Measurements from ENCODE around the gene LONP1.

The LONP1 gene

DNA sequence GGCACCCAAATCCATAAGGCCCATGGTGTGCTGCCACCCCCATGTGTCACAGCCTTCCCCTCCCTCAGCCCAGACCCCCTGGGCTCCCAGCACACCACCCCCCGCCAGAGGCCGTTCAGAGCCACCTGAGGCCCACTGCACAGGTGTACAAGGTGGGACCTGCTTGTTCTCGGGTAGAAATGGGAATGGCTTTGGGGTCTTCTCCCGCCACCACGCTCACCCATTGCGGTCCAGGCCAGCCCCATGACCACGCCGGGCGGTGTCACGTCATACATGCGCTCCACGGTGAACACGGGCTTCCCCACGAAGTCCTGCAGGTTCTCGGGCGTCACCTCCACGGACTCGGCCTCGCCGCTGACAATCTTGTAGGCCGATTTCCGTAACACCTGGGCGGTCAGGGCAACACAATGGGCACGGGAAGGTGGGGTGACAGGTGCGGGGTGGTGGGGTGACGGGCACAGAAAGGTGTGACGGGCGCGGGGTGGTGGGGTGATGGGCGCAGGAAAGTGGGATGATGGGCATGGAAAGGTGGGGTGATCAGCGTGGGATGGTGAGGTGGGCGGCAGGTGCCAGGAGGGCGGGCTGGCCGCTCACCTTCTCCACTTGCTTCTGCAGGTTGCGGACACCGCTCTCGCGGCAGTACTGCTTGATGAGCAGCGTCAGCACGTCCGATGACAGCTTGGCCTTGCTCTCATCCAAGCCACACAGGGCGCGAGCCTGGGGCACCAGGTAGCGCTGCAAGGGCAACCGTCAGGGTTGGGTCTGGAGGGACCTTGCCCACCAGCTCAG, 25.6 kb downstream of the LONP1 start:
- no peak for DNase-seq (ENCODE audit: extremely low read depth, low read depth)
- TF ChIP-seq, protein P1, sequence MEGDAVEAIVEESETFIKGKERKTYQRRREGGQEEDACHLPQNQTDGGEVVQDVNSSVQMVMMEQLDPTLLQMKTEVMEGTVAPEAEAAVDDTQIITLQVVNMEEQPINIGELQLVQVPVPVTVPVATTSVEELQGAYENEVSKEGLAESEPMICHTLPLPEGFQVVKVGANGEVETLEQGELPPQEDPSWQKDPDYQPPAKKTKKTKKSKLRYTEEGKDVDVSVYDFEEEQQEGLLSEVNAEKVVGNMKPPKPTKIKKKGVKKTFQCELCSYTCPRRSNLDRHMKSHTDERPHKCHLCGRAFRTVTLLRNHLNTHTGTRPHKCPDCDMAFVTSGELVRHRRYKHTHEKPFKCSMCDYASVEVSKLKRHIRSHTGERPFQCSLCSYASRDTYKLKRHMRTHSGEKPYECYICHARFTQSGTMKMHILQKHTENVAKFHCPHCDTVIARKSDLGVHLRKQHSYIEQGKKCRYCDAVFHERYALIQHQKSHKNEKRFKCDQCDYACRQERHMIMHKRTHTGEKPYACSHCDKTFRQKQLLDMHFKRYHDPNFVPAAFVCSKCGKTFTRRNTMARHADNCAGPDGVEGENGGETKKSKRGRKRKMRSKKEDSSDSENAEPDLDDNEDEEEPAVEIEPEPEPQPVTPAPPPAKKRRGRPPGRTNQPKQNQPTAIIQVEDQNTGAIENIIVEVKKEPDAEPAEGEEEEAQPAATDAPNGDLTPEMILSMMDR (IDR thresholded peaks at IDR 0.05; ENCODE audit: low read depth, low read length): no peak

DNA sequence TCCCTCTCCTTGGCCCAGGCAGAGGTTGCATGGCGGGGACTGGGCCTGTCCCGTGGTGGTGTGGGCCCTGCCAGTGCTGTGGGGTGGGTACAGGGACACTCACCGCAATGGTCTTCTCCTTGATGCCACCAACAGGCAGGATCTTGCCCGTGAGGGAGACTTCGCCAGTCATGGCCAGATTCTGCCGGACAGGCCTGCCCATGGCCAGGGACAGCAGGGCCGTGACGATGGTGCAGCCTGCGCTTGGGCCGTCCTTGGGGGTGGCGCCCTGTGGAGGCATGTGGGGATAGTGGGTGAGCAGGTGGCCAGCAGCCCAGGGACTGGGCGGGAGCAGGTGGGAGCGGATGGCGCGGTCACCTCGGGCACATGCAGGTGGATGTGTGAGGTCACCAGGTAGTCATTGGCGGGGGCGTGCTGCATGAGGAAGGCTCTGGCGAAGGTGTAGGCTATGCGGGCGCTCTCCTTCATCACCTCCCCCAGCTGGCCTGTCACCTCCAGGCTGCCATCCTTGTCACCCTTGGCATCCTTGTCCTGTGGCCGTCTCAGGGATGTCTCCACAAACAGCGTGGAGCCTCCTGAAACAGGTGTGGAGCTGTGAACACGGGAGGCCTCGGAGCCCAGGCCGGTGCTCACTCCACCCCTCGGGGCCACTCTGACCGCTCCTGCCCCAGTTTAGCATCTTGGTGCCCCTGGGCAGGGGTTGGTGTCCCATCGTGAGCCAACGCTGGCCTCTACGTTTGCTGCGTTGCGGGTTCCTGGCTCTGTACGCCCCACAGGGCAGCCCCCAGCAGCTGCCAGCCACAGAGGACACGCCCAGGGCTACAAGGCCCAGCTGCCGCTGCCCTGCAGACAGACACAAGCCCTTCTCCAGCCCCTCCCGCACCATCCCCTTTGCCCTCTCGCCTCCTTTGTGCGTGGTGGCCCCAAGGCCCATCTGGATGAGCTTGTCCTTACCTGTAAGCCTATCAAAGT, 26.5 kb downstream of the LONP1 start:
- TF ChIP-seq, protein P1 (IDR thresholded peaks at IDR 0.05; ENCODE audit: low read depth, low read length): no peak
- no peak for DNase-seq (ENCODE audit: extremely low read depth, low read depth)

DNA sequence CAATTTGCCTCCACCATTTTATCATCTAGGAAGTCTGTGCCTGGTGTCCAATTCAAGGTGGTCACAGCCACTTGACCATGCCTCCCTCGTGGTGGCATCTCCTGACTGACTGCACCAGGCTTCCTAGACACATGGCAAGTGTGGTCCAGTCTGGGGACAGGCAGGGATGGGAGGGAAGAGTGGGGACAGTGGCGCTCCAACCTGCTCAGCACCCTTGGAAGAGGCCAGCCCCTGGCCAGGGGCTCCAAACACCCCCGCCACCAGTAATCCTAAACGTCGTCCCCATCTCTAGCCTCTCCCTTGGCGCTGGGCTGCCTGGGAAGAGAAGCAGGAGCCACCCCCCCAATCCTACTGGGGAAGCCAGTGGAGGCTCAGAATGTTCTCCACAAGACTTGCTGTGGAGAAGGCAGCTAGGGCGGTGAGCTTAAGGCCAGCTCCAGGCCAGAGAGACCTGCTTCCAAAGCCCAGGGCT, 27.2 kb downstream of the LONP1 start:
- DNase-seq (ENCODE audit: extremely low read depth, low read depth): no peak
- TF ChIP-seq, protein P1 (IDR thresholded peaks at IDR 0.05; ENCODE audit: low read depth, low read length): no peak

DNA sequence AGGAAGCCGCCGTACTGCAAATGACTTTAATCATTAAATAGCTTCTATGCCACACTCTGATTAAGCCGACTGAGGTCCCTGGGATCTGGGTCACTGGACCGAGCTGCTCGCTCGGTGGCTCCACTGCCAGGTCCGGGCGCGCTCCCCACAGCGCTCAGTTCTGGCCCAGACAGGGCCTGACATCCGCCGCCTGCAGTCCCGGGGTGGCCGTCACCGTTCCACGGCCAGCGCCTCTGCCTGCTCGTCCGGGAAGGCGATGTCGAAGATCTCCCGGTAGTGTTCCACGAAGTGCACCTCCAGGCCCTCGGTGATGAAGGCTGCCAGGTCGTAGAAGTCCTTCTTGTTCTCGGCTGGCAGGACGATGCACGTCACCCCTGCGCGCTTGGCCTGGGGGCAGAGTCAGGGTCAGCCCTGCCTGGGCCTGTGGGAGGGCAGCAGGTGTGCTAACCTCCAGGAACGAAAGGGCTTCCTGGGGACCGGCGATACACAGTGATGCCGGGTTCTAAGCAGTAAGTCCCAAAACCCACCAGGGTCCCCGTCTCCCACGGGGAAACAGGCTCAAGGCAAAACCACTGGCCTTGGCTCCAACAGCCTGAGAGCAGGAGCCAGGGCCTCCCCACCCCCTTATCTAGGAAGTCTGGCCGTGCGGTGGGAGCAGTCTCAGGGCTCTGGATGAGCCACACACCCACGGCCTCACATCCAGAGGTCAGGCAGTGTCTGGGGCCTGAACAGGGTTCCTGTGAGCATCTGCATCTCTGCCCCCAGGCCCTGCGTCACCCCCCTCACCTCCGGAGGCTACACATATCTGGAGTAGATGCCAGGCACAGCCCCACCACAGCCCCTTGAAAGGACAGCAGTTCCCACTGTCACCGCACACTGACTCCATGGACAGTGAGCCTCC, 27.9 kb downstream of the LONP1 start:
- DNase-seq (ENCODE audit: extremely low read depth, low read depth): no peak

DNA sequence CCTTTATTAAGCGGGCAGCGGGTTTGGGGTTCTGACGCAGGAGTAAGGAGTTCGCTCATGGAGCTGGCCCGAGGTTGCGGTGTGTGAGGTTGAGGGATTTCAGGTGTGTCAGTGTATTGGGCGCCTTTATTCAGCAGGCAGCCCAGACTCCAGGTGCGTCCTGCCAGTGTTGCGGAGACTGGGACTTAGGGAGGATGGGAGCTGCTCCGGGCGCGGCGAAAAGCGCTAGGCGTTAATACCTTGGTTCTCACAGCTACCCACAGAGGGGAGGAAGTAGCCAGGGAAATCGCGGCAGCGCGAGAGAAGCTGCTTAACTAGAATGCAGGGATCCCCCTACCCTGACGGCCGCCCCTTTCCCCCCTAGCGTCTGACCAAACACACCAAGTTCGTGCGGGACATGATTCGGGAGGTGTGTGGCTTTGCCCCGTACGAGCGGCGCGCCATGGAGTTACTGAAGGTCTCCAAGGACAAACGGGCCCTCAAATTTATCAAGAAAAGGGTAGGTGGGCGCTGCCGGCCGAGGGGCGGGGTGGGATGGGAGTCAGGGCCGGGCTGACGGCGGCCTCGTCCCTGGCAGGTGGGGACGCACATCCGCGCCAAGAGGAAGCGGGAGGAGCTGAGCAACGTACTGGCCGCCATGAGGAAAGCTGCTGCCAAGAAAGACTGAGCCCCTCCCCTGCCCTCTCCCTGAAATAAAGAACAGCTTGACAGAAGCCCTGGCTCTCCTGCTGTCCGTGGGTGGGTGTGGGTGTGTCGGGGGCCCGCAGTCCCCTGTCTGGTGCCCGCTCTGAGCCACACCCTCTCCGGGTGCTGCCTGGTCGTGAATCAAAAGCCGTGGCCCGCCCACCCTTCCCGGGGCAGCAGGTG, 28.8 kb downstream of the LONP1 start:
- DNase-seq (ENCODE audit: extremely low read depth, low read depth): peak; percentile 28

More for the DNA sequence above, 27.9 kb downstream of the LONP1 start:
- TF ChIP-seq, protein P1 (IDR thresholded peaks at IDR 0.05; ENCODE audit: low read depth, low read length): no peak

More for the DNA sequence above, 28.8 kb downstream of the LONP1 start:
- TF ChIP-seq, protein P1 (IDR thresholded peaks at IDR 0.05; ENCODE audit: low read depth, low read length): no peak
